ENCODE data around the gene KIRREL1. TPM values are rescaled to one million over a fixed set of nuclear protein-coding genes. Genes with fewer than 3 reads are reported as not detected.

The KIRREL1 gene
- total RNA-seq, 4 donors from 2014 or later = 34.1 to 102 (median 57.4) TPM

DNA sequence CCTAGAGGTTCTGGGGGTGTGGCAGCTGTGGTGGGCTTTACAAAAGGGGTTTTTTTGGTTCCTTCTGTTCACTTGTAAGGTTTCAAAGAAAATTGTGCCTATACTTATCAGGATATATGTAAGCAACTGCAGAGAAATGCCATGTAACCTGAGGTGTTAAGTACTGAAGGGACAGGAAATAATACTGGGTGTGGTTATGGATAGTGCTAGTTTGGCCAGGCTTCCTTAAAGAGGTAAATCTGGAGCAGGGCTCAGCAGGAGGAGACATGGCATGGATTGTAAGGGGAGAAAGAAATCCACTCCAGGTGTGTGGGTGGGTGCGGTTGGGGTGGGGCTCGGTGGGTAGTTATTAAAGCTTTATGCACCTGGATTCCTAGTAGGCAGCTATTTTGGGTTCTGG is 28.3 kb downstream of the KIRREL1 start:
- Histone ChIP-seq H3K4me1 (peaks cover 11 to 31% of the 10 kb centered on the region in 2 donors), H3K27ac (peak overlapping the region; percentile 93 to 99), H3K36me3 (no peaks in the 10 kb centered on the region), H3K27me3 (no peaks in the 10 kb centered on the region), H3K4me3 (no peak overlapping the region), H3K9me3 (no peaks in the 10 kb centered on the region)
- DNase-seq = no peak
- TF ChIP-seq, protein P1, sequence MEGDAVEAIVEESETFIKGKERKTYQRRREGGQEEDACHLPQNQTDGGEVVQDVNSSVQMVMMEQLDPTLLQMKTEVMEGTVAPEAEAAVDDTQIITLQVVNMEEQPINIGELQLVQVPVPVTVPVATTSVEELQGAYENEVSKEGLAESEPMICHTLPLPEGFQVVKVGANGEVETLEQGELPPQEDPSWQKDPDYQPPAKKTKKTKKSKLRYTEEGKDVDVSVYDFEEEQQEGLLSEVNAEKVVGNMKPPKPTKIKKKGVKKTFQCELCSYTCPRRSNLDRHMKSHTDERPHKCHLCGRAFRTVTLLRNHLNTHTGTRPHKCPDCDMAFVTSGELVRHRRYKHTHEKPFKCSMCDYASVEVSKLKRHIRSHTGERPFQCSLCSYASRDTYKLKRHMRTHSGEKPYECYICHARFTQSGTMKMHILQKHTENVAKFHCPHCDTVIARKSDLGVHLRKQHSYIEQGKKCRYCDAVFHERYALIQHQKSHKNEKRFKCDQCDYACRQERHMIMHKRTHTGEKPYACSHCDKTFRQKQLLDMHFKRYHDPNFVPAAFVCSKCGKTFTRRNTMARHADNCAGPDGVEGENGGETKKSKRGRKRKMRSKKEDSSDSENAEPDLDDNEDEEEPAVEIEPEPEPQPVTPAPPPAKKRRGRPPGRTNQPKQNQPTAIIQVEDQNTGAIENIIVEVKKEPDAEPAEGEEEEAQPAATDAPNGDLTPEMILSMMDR (IDR thresholded peaks at IDR 0.05) = no peak
- no peak for TF ChIP-seq POLR2A (IDR thresholded peaks at IDR 0.05)
- intact Hi-C loops (cut with DNase I; ENCODE audit: low total_unique reads) = no loop called here

DNA sequence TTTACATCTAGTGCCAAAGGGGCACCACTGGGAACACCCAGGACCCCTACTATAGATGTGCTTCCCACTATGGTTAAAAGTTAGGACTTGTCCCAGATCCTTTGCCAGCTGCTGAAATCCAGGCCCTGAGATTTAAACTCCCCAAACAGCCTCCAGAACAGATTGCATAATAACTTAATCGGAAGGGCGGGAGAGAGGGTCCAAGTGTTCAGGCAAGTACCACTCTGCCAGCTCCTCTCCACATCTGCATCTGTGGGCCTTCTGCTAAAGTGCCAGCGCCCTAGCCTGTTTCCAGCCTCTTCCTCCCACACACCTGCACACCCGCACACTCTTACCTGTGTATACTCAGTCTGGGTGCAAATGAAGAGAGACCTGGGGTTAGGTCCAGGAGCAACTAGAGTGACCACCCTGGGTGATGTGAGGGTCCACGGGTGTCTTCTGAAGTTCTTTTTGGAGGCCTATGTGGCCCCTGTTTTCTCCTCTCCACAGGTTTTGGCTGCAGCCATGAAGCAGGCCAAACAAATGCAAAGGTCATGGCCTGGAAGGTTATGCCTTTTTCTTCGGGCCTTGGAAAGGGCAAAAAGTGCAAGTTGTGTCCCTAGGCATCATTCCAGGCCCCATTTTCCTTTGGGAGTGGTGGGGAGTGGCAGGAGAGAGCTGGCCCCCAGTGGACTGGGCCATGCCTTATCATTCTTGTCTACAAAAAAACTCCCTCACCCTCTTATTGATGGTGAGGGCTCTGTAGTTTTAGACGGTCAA is 29.3 kb downstream of the KIRREL1 start:
- intact Hi-C loops (cut with DNase I; ENCODE audit: low total_unique reads) = no loop called here
- TF ChIP-seq, protein P1 (IDR thresholded peaks at IDR 0.05) = no peak
- no peak for TF ChIP-seq POLR2A (IDR thresholded peaks at IDR 0.05)
- H3K4me3 ChIP-seq = no peak overlapping the region
- peak; percentile 48 to 60 for DNase-seq
- H3K9me3 ChIP-seq = no peaks in the 10 kb centered on the region
- no peaks in the 10 kb centered on the region for H3K27me3 ChIP-seq
- peak overlapping the region; percentile 93 to 99 for H3K27ac ChIP-seq
- H3K4me1 ChIP-seq = peaks cover 11 to 31% of the 10 kb centered on the region in 2 donors
- H3K36me3 ChIP-seq = no peaks in the 10 kb centered on the region

DNA sequence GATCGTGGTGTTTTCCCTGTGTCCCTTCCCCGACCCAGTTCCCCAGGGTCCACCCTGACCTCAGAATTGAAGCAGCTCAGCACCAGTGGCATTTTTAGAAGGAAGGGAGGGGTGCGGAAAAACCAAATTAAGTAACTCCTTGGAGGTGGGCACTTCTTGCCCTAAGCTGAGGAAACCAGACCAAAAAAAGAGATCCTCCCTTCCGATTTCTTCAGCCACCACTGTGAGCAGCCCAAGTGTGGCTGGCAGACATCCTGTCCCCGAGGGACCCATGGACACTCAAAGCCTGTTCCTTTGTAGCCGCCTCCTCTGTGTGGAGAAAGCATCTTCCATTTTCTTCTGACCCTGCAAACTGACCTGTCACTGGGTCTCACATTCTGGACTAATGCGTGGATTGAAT is 31.3 kb downstream of the KIRREL1 start:
- TF ChIP-seq, protein P1 (IDR thresholded peaks at IDR 0.05) = no peak
- no peak for TF ChIP-seq POLR2A (IDR thresholded peaks at IDR 0.05)
- Histone ChIP-seq H3K9me3 (no peaks in the 10 kb centered on the region), H3K4me3 (no peak overlapping the region), H3K27me3 (no peaks in the 10 kb centered on the region), H3K27ac (peak overlapping the region; percentile 62 to 77), H3K4me1 (peaks cover 8 to 23% of the 10 kb centered on the region in 2 donors), H3K36me3 (no peaks in the 10 kb centered on the region)
- intact Hi-C loops (cut with DNase I; ENCODE audit: low total_unique reads) = no loop called here
- no peak for DNase-seq

DNA sequence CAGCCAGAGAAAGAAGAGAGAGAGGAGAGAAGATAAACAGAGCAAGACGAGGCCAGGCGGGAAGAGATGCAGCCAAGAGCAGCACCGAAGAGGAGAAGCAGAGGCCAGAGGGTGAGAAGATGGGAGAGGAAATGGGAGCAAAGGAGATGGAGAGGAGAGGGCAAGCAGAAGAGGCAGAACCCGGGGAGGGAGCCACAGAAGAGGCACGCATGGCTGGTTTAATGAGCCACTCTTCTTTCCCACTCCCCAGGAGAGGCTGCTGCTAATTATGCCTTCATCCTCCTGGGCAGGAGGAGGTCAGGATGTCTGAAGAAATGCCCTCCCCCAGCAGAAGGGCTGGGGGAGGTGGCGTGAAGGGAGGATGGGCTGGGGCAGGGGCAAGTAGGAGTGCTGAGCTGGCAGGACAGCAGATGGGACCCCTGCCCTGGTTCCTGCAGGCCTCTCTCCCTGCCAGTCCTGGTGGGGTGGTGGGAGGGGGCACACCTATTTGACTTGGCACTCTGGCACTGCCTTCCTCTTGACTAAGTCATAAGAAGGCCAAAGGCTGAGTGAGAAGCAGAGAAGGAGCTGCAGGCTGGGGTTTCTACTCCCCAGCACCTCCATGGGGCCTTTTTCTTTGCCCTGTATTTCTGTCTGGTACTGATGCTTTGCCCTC is 32.3 kb downstream of the KIRREL1 start:
- H3K4me3 ChIP-seq = no peak overlapping the region
- H3K27ac ChIP-seq = peak overlapping the region; percentile 62 to 77

More for the DNA sequence above, 32.3 kb downstream of the KIRREL1 start:
- no peak for DNase-seq
- TF ChIP-seq POLR2A (IDR thresholded peaks at IDR 0.05) = no peak
- TF ChIP-seq, protein P1 (IDR thresholded peaks at IDR 0.05) = no peak
- Histone ChIP-seq H3K9me3 (no peaks in the 10 kb centered on the region), H3K27me3 (no peaks in the 10 kb centered on the region), H3K36me3 (no peaks in the 10 kb centered on the region), H3K4me1 (peaks cover 8 to 17% of the 10 kb centered on the region in 2 donors)
- intact Hi-C loops (cut with DNase I; ENCODE audit: low total_unique reads) = no loop called here
